RKO (cell line): ENCODE measurements around the gene MAGEB1.

Source experiments
- DNase-seq: peaks from one replicate; pipeline ENCODE4 v3.0.0-alpha.2; 2016; ENCODE audit warnings: low spot score

The MAGEB1 gene

DNA sequence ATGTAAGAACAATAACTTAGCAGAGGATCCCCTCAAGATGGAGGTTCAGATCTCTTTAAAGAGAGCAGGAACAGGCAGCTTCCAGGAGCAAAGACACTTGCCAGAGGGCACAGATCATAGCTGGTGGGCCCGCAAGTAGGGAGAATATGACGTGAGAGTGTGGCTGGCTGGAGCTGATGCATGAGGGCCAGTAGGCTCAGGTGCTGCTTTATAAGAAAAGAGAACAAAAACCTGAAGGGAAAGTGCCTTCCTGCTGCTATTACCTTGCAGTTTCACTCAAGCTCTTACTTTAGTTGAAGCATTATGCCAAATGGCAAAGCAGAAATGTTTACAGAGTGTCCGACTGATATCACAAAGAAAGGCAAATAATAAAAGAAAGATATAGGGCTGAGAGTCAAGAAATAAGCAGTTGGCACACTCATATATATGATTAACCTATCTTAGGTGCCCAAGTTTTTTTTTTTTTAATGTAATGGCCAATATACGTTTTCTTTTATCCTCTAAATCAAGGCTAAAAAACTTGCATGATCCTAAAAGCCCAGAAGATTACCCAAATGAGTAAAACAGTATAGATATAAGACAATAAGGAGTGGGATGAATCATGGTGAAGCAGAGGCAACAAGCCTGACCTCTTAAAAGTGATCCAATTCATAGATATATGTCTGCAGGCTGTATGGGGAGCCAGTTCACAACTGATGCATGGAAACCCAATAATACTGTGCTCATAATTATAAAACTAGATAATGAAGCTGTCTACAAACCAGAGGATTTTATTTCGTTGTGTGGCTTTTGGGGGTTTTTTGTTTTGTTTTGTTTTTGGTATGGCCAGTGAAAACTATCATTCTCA lies 49.7 kb downstream of the MAGEB1 start:
- DNase-seq: no peak

DNA sequence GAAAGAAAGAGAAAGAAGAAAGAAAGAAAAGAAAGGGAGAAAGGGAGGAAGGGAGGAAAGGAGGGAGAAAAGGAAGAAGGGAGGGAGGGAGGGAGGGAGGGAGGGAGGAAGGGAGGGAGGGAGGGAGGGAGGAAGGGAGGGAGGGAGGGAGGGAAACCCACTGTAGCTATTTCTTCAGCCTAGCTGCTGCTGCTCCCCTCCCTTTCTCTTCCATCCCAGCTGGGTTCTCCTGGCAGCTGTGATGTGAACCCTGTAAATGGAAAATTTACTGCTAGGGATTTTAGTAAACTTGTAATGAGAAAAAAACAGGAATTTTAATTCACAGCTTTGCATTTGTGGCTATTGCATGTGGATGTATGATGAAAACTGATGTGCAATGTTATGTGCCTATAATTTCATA lies 54.3 kb downstream of the MAGEB1 start:
- no peak for DNase-seq
